Erythroblast (primary cell): Measurements from ENCODE around the gene PTOV1.

Source experiments
- GATA1 ChIP-seq: IDR thresholded peaks from 2 replicates; pipeline ENCODE4 v1.6.1; 2011; ENCODE audit warnings: low read depth, mild to moderate bottlenecking, control low read depth, low read length, moderate library complexity
- POLR2A ChIP-seq: IDR thresholded peaks from 2 replicates; pipeline ENCODE4 v1.6.1; 2011; ENCODE audit warnings: mild to moderate bottlenecking, low read length

- TF ChIP-seq POLR2A (no peak), GATA1 (no peak)
These were observed 39.7 kb downstream of the PTOV1 start for GRCh38 chr19:49890349-49891311.
